SU-DHL-6 (cell line): ENCODE data around the gene PCSK2.

Experiments
- H2AFZ ChIP-seq: fragments of 200-600 bp; sonication (generic); 2 replicates; pipeline ENCODE4 v1.6.1; 2014; ENCODE audit warnings: low read depth, mild to moderate bottlenecking, moderate library complexity, mixed read lengths, antibody characterized with exemption, low read length; ENCODE audit not compliant: severe bottlenecking
- H3F3A ChIP-seq: fragments of 200-600 bp; shearing (Covaris generic); 2 replicates; pipeline ENCODE4 v1.6.0; 2016; ENCODE audit warnings: antibody characterized with exemption, mild to moderate bottlenecking; ENCODE audit not compliant: insufficient read depth
- H3K27ac ChIP-seq: fragments of 200-600 bp; sonication (generic); 2 replicates; pipeline ENCODE4 v1.5.1; 2016; ENCODE audit warnings: low read depth, mild to moderate bottlenecking, low read length, moderate library complexity, mixed read lengths
- H3K27me3 ChIP-seq: fragments of 200-600 bp; sonication (generic), shearing (Covaris generic); 2 replicates; pipeline ENCODE4 v1.6.0; 2014; ENCODE audit warnings: mild to moderate bottlenecking, low read length
- H3K36me3 ChIP-seq: fragments of 200-600 bp; sonication (generic); 2 replicates; pipeline ENCODE4 v1.6.1; 2014; ENCODE audit warnings: mild to moderate bottlenecking, low read length, mixed read lengths
- H3K4me2 ChIP-seq: fragments of 300-600, 200-600 bp; shearing (Covaris generic), sonication (generic); 2 replicates; pipeline ENCODE4 v1.6.0; 2014; ENCODE audit warnings: low read length, low read depth, mild to moderate bottlenecking; ENCODE audit not compliant: poor library complexity, severe bottlenecking
- H3K4me3 ChIP-seq: fragments of 200-600 bp; sonication (generic); 2 replicates; pipeline ENCODE4 v1.5.1; 2014; ENCODE audit warnings: antibody characterized with exemption, low read length, mild to moderate bottlenecking, mixed read lengths; ENCODE audit not compliant: insufficient read depth, poor library complexity, severe bottlenecking
- H3K79me2 ChIP-seq: fragments of 200-600 bp; sonication (generic); 2 replicates; pipeline ENCODE4 v1.6.1; 2014; ENCODE audit warnings: mild to moderate bottlenecking, low read length, moderate library complexity; ENCODE audit not compliant: insufficient read depth
- H3K9ac ChIP-seq: fragments of 200-600 bp; sonication (generic); 2 replicates; pipeline ENCODE4 v1.7.0; 2014; ENCODE audit warnings: mild to moderate bottlenecking, low read length
- H3K9me2 ChIP-seq: fragments of 200-600 bp; sonication (generic); replicated peaks from 2 replicates; pipeline ENCODE4 v1.6.1; 2014; ENCODE audit warnings: low read length; ENCODE audit not compliant: insufficient read depth
- H3K9me3 ChIP-seq: fragments of 200-600 bp; sonication (generic); 2 replicates; pipeline ENCODE4 v1.6.1; 2014; ENCODE audit warnings: low read length, mixed read lengths; ENCODE audit not compliant: insufficient read depth
- H4K20me1 ChIP-seq: fragments of 200-600 bp; sonication (generic); 2 replicates; pipeline ENCODE4 v1.6.1; 2014; ENCODE audit warnings: low read depth, mild to moderate bottlenecking, antibody characterized with exemption, low read length, moderate library complexity, mixed read lengths
- CTCF ChIP-seq: fragments of 200-600 bp; sonication (generic); IDR thresholded peaks from one replicate; pipeline ENCODE4 v1.5.1; 2017; ENCODE audit warnings: antibody characterized with exemption, mild to moderate bottlenecking, low read length, moderate library complexity; ENCODE audit not compliant: insufficient read depth, poor library complexity, severe bottlenecking
- EZH2phosphoT487 ChIP-seq: fragments of 200-600 bp; sonication (generic), shearing (Covaris generic); conservative IDR thresholded peaks from 2 replicates; pipeline ENCODE4 v1.6.1; 2018; ENCODE audit warnings: mild to moderate bottlenecking, antibody characterized with exemption, low read length, moderate library complexity, mixed read lengths

PCSK2 gene

GRCh38 chr20:17457079-17457478, 230.2 kb downstream of the PCSK2 start:
- H3F3A ChIP-seq = no peaks in the 10 kb centered on the region
- H3K27me3 ChIP-seq = no peaks in the 10 kb centered on the region
- no peak overlapping the region for H3K9ac ChIP-seq
- TF ChIP-seq EZH2phosphoT487 (no peak), CTCF (no peak)
- H3K4me3 ChIP-seq = no peak overlapping the region
- H3K9me2 ChIP-seq = no peaks in the 10 kb centered on the region
- H3K27ac ChIP-seq = no peak overlapping the region
- no peaks in the 10 kb centered on the region for H4K20me1 ChIP-seq
- no peaks in the 10 kb centered on the region for H3K36me3 ChIP-seq
- H3K4me2 ChIP-seq = no peak overlapping the region
- H3K9me3 ChIP-seq = no peaks in the 10 kb centered on the region
- H2AFZ ChIP-seq = no peak overlapping the region
- no peaks in the 10 kb centered on the region for H3K79me2 ChIP-seq

- Histone ChIP-seq H3K4me2 (no peak overlapping the region), H3K9me2 (no peaks in the 10 kb centered on the region), H3K9ac (no peak overlapping the region), H4K20me1 (no peaks in the 10 kb centered on the region), H3K9me3 (no peaks in the 10 kb centered on the region), H3K27ac (no peak overlapping the region), H2AFZ (no peak overlapping the region), H3K27me3 (no peaks in the 10 kb centered on the region), H3F3A (no peaks in the 10 kb centered on the region), H3K36me3 (no peaks in the 10 kb centered on the region), H3K4me3 (no peak overlapping the region), H3K79me2 (no peaks in the 10 kb centered on the region)
- TF ChIP-seq EZH2phosphoT487 (no peak), CTCF (no peak)
These were observed 230.8 kb downstream of the PCSK2 start for GRCh38 chr20:17457588-17458190.

- no peak overlapping the region for H3K4me2 ChIP-seq
- TF ChIP-seq EZH2phosphoT487 (no peak), CTCF (no peak)
- no peak overlapping the region for H3K27ac ChIP-seq
- H3K4me3 ChIP-seq = no peak overlapping the region
- H3F3A ChIP-seq = no peaks in the 10 kb centered on the region
- H3K36me3 ChIP-seq = no peaks in the 10 kb centered on the region
- H3K79me2 ChIP-seq = no peaks in the 10 kb centered on the region
- no peaks in the 10 kb centered on the region for H3K9me2 ChIP-seq
- H4K20me1 ChIP-seq = no peaks in the 10 kb centered on the region
- H3K9ac ChIP-seq = no peak overlapping the region
- H3K27me3 ChIP-seq = no peaks in the 10 kb centered on the region
- H2AFZ ChIP-seq = no peak overlapping the region
- no peaks in the 10 kb centered on the region for H3K9me3 ChIP-seq
These were observed 233.3 kb downstream of the PCSK2 start for GRCh38 chr20:17460119-17460518.
